HEK293T (cell line): ENCODE measurements around the gene APCDD1.

ENCODE experiments used
- BHLHE40 ChIP-seq: fragments of 450-650 bp; IDR thresholded peaks from 2 replicates; pipeline ENCODE4 v1.6.1; 2016; ENCODE audit warnings: mild to moderate bottlenecking, moderate library complexity, borderline replicate concordance
- ZNF384 ChIP-seq: fragments of 450-650 bp; IDR thresholded peaks from 2 replicates; pipeline ENCODE4 v1.6.1; 2016

DNA sequence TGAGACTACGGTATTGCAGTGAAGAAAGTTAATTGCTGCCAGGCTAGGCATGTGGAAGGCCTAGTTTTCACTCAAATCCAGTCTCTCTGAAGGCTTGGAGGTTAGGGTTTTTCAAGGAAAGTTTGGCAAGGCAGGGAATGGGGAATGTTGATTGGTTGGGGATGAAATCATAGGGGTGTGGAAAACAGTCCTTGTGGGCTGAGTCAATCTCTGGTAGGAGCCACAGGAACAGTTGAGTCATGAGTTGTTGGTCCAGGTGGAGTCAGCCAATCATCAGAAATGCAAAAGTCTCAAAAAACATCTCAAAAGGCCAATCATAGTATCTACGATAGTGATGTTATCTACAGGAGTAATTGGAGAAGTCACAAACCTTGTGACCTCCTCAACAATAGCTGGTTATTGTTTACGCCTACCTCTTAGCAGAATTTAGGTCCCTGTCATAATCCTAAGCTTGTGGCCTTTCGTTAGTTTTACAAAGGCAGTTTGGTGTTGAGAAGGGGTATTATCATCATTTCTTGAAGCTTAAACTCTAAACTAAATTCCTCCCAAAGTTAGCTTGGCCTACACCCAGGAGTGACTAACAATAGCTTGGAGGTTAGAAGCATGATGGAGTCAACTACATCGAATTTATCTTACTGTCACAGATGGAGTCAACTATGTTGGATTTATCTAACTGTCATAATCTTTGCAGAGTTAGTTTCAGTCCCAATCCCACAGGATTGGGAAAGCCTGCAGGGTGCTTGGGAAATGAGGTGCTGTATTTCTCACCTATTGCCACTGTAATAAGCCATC is 33.7 kb upstream of the APCDD1 start:
- TF ChIP-seq BHLHE40: no peak
- TF ChIP-seq ZNF384: no peak
